GM19438 (cell line): Measurements from ENCODE around the gene TERC.
"Not testable (repeated sequence)": the region's sequence is repeated elsewhere in the genome, so short reads cannot be mapped to it uniquely, and the experiment has no call there.

Source experiments
- ATAC-seq: cut with Tn5 transposase; IDR thresholded peaks from one replicate; pipeline ENCODE4 v1.9.1; 2021; ENCODE audit warnings: low read depth; ENCODE audit not compliant: unreplicated experiment

Gene TERC

GRCh38 chr3:169772305-169772896 lies 7.5 kb upstream of the TERC start:
- ATAC-seq, result peak; percentile 21

GRCh38 chr3:169771497-169772304 lies 6.8 kb upstream of the TERC start:
- no peak for ATAC-seq

GRCh38 chr3:169769287-169770181 lies 4.7 kb upstream of the TERC start, which contains the start of gene ACTRT3:
Gene ACTRT3, minus strand, starts transcription at chr3:169769561. Its CDS starts 41 bp downstream, at chr3:169769520.
- ATAC-seq, result peak; percentile 16

- ATAC-seq, result peak; percentile 35
These were observed 463 bp downstream of the TERC start for GRCh38 chr3:169764312-169764881.

GRCh38 chr3:169760479-169760878 lies 4.4 kb downstream of the TERC start:
- ATAC-seq, result no peak

GRCh38 chr3:169759256-169759655 lies 5.6 kb downstream of the TERC start:
- no peak for ATAC-seq

- no peak for ATAC-seq
These were observed 6.4 kb downstream of the TERC start for GRCh38 chr3:169758359-169758994.

- no peak for ATAC-seq
These were observed 9.4 kb downstream of the TERC start for GRCh38 chr3:169755488-169755887.

GRCh38 chr3:169754711-169755110 lies 10.1 kb downstream of the TERC start:
- ATAC-seq, result no peak

- no peak for ATAC-seq
These were observed 13.0 kb downstream of the TERC start for GRCh38 chr3:169751875-169752274.

GRCh38 chr3:169750665-169751064 lies 14.2 kb downstream of the TERC start:
- ATAC-seq, result no peak

GRCh38 chr3:169748670-169749069 lies 16.2 kb downstream of the TERC start:
- no peak for ATAC-seq

GRCh38 chr3:169746924-169747323 lies 17.9 kb downstream of the TERC start:
- no peak for ATAC-seq

- no peak for ATAC-seq
These were observed 20.4 kb downstream of the TERC start for GRCh38 chr3:169744366-169745054.

GRCh38 chr3:169739067-169739466 lies 25.8 kb downstream of the TERC start:
- no peak for ATAC-seq

GRCh38 chr3:169731857-169732256 lies 33.0 kb downstream of the TERC start:
- ATAC-seq, result not testable (repeated sequence)

GRCh38 chr3:169722724-169723123 lies 42.1 kb downstream of the TERC start:
- ATAC-seq, result no peak

GRCh38 chr3:169718415-169718814 lies 46.4 kb downstream of the TERC start:
- ATAC-seq, result not testable (repeated sequence)
